Measurements from ENCODE around the gene DOCK4. TPM values are rescaled to one million over a fixed set of nuclear protein-coding genes. Genes with fewer than 3 reads are reported as not detected.

The DOCK4 gene
- total and polyA plus RNA-seq, 2 donors from 2014 or later: 3.2 to 38.9 TPM

DNA sequence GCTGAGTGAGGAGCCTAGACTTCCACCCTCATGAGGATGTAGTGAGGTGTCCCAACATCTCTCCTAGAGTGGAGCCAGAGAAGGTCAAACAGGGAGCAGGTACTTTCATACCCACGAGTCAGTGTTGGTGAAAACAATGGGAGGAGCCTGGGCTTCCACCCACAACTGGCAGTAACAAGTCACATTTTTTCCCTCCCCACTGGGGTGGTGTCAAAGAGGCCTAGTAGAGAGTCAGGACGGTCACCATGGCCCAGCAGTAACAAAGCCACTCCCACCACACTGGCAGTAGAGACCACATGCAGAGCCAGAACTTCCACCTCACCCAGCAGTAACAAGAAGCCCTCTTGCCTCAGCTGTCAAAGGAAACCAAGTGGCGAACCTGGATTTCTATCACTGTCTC is 363.7 kb downstream of the DOCK4 start:
- Histone ChIP-seq H3K4me3 (ENCODE audit: low read length in 3 of 3) (no peak overlapping the region), H3K27ac (ENCODE audit: low read depth in 2 of 2, low read length in 2 of 2) (no peak overlapping the region), H3K9me3 (ENCODE audit: control insufficient read depth in 2 of 3, insufficient read depth in 1 of 3, low read length in 3 of 3) (no peaks in the 10 kb centered on the region), H3K36me3 (ENCODE audit: control insufficient read depth in 2 of 3, insufficient read depth in 3 of 3, low read length in 3 of 3) (peaks cover 0 to 4% (median 0%) of the 10 kb centered on the region in 3 donors), H3K4me1 (ENCODE audit: control insufficient read depth in 2 of 3, insufficient read depth in 2 of 3, low read depth in 1 of 3, low read length in 3 of 3) (no peaks in the 10 kb centered on the region), H3K9ac (ENCODE audit: low read length in 3 of 3) (no peak overlapping the region), H3K27me3 (ENCODE audit: control insufficient read depth, insufficient read depth, low read length) (no peaks in the 10 kb centered on the region)
- TF ChIP-seq CTCF (IDR thresholded peaks at IDR 0.05; ENCODE audit: borderline replicate concordance, extremely low read depth, insufficient read depth): no peak
- FAIRE-seq (no peak), DNase-seq (no peak)
- intact Hi-C loops (cut with DNase I): no loop called here

- Histone ChIP-seq H3K9ac (ENCODE audit: low read length in 3 of 3) (no peak overlapping the region), H3K9me3 (ENCODE audit: control insufficient read depth in 2 of 3, insufficient read depth in 1 of 3, low read length in 3 of 3) (no peaks in the 10 kb centered on the region), H3K27ac (ENCODE audit: low read depth in 2 of 2, low read length in 2 of 2) (no peak overlapping the region), H3K4me3 (ENCODE audit: low read length in 3 of 3) (no peak overlapping the region), H3K27me3 (ENCODE audit: control insufficient read depth, insufficient read depth, low read length) (no peaks in the 10 kb centered on the region), H3K4me1 (ENCODE audit: control insufficient read depth in 2 of 3, insufficient read depth in 2 of 3, low read depth in 1 of 3, low read length in 3 of 3) (no peaks in the 10 kb centered on the region), H3K36me3 (ENCODE audit: control insufficient read depth in 2 of 3, insufficient read depth in 3 of 3, low read length in 3 of 3) (peaks cover 0 to 4% (median 0%) of the 10 kb centered on the region in 3 donors)
- no peak for FAIRE-seq
- no peak for TF ChIP-seq CTCF (IDR thresholded peaks at IDR 0.05; ENCODE audit: borderline replicate concordance, extremely low read depth, insufficient read depth)
- no peak for DNase-seq
- intact Hi-C loops (cut with DNase I): no loop called here
These were observed 364.5 kb downstream of the DOCK4 start for GRCh38 chr7:111841596-111842205.

DNA sequence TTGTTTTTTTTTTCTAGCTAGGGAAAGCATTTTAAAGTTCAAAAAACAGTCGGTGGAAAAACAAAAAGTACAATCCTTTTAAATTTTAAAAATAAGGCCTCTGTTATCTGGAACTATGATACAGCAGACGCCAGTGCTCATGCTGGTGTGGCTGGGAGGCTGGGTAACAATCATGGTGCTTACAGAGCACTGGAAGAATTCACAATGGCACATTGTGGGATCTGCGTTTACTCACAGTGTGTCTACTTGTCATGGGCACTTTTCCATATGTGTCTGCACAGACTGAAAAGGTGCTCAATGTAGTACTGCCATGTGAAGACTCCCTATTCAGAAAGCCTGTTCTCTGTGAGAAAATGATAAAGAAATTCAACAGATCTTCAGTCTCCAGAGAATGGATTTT is 365.7 kb downstream of the DOCK4 start:
- no peak for TF ChIP-seq CTCF (IDR thresholded peaks at IDR 0.05; ENCODE audit: borderline replicate concordance, extremely low read depth, insufficient read depth)
- Histone ChIP-seq H3K27ac (ENCODE audit: low read depth in 2 of 2, low read length in 2 of 2) (no peak overlapping the region), H3K9me3 (ENCODE audit: control insufficient read depth in 2 of 3, insufficient read depth in 1 of 3, low read length in 3 of 3) (no peaks in the 10 kb centered on the region), H3K9ac (ENCODE audit: low read length in 3 of 3) (no peak overlapping the region), H3K4me1 (ENCODE audit: control insufficient read depth in 2 of 3, insufficient read depth in 2 of 3, low read depth in 1 of 3, low read length in 3 of 3) (no peaks in the 10 kb centered on the region), H3K27me3 (ENCODE audit: control insufficient read depth, insufficient read depth, low read length) (no peaks in the 10 kb centered on the region), H3K4me3 (ENCODE audit: low read length in 3 of 3) (no peak overlapping the region), H3K36me3 (ENCODE audit: control insufficient read depth in 2 of 3, insufficient read depth in 3 of 3, low read length in 3 of 3) (peaks cover 0 to 4% (median 0%) of the 10 kb centered on the region in 3 donors)
- DNase-seq (no peak), FAIRE-seq (no peak)
- intact Hi-C loops (cut with DNase I): no loop called here

GRCh38 chr7:111839261-111839660 is 366.9 kb downstream of the DOCK4 start:
- FAIRE-seq (no peak), DNase-seq (no peak)
- Histone ChIP-seq H3K9me3 (ENCODE audit: control insufficient read depth in 2 of 3, insufficient read depth in 1 of 3, low read length in 3 of 3) (no peaks in the 10 kb centered on the region), H3K4me3 (ENCODE audit: low read length in 3 of 3) (no peak overlapping the region), H3K27ac (ENCODE audit: low read depth in 2 of 2, low read length in 2 of 2) (no peak overlapping the region), H3K27me3 (ENCODE audit: control insufficient read depth, insufficient read depth, low read length) (no peaks in the 10 kb centered on the region), H3K9ac (ENCODE audit: low read length in 3 of 3) (no peak overlapping the region), H3K4me1 (ENCODE audit: control insufficient read depth in 2 of 3, insufficient read depth in 2 of 3, low read depth in 1 of 3, low read length in 3 of 3) (no peaks in the 10 kb centered on the region), H3K36me3 (ENCODE audit: control insufficient read depth in 2 of 3, insufficient read depth in 3 of 3, low read length in 3 of 3) (peaks cover 0 to 2% (median 0%) of the 10 kb centered on the region in 3 donors)
- no peak for TF ChIP-seq CTCF (IDR thresholded peaks at IDR 0.05; ENCODE audit: borderline replicate concordance, extremely low read depth, insufficient read depth)
- intact Hi-C loops (cut with DNase I): no loop called here

Measured in kidney (tissue), 14 donors.